GM12864 (cell line): ENCODE data around the gene NTNG2.

Experiments used
- DNase-seq: peaks from one replicate; pipeline ENCODE4 v3.0.0-alpha.2; 2011; ENCODE audit warnings: low read depth
- H3K4me3 ChIP-seq: 2 replicates; pipeline ENCODE4 v1.5.1; 2011; ENCODE audit warnings: mild to moderate bottlenecking, low read depth, low read length, control low read depth
- CTCF ChIP-seq: IDR thresholded peaks from 2 replicates; pipeline ENCODE4 v1.5.1; 2011; ENCODE audit warnings: low read depth, mild to moderate bottlenecking, moderate library complexity, low read length, control low read depth, inconsistent platforms; ENCODE audit errors: missing control alignments

Gene NTNG2

GRCh38 chr9:132163876-132164603, 2.2 kb downstream of the NTNG2 start:
- TF ChIP-seq CTCF: no peak
- H3K4me3 ChIP-seq: no peak overlapping the region
- no peak for DNase-seq

- H3K4me3 ChIP-seq: no peak overlapping the region
- TF ChIP-seq CTCF: no peak
- no peak for DNase-seq
Measured at GRCh38 chr9:132164604-132165362, 2.9 kb downstream of the NTNG2 start.

GRCh38 chr9:132166599-132166998, 4.7 kb downstream of the NTNG2 start:
- TF ChIP-seq CTCF: peak; percentile 52
- no peak overlapping the region for H3K4me3 ChIP-seq
- DNase-seq: no peak

GRCh38 chr9:132167192-132167591, 5.3 kb downstream of the NTNG2 start:
- DNase-seq: no peak
- H3K4me3 ChIP-seq: no peak overlapping the region
- TF ChIP-seq CTCF: no peak

DNA sequence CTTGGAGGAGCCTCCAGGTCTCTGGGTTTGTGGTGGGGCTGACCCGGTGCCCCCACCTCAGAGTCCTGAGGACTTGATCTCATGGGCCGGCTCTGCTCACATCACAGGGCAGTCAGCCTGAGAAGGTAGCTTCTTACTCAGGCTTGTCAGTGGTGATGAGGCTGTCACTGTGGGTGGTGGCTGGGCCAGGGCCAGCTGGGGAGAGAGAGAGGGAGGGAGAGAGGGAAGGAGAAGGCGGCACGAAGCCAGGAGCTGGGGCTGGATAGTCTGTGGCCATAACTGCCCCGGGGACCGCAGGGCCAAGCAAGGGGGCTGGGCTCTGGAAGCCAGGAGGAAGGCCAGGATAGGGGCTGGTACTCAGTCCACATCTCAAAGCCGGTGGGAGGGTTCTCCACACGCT, 6.5 kb downstream of the NTNG2 start:
- no peak for DNase-seq
- no peak overlapping the region for H3K4me3 ChIP-seq
- TF ChIP-seq CTCF: no peak

DNA sequence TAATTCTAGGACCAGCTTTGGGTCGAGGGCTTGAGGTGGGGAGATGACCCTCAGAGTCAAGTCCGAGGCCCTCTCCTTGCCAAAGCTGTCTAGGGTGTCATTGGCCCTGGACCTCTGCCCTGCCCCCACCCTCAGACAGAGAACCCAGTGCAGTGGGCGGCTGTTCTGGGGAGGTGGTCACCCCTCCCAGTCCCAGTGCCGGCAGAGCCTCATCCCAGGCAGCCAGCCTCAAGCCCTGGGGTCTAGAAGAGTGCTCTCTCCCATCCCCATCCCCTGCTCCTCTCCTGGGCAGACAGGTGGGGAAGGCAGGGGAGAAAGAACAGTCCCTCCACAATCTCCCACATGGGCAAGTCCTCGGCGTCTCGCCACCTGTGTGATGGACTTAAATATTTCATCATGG, 7.0 kb downstream of the NTNG2 start:
- no peak for TF ChIP-seq CTCF
- DNase-seq: no peak
- no peak overlapping the region for H3K4me3 ChIP-seq
